HG02642 (cell line): ENCODE results near the gene TBXAS1.

ENCODE experiments used
- ATAC-seq: cut with Tn5 transposase; IDR thresholded peaks from one replicate; pipeline ENCODE4 v1.9.1; 2021; ENCODE audit warnings: mild to moderate bottlenecking; ENCODE audit not compliant: unreplicated experiment, poor library complexity

Gene TBXAS1

GRCh38 chr7:140034421-140034820 is 205.4 kb downstream of the TBXAS1 start:
- ATAC-seq: no peak

- ATAC-seq: no peak
Measured at GRCh38 chr7:140035400-140036223, 206.5 kb downstream of the TBXAS1 start.

- ATAC-seq: peak; percentile 56
Measured at GRCh38 chr7:140036224-140036962, 207.3 kb downstream of the TBXAS1 start.

GRCh38 chr7:140039066-140039465 is 210.0 kb downstream of the TBXAS1 start:
- no peak for ATAC-seq

- no peak for ATAC-seq
Measured at GRCh38 chr7:140039896-140040295, 210.8 kb downstream of the TBXAS1 start.

- no peak for ATAC-seq
Measured at GRCh38 chr7:140041659-140042385, 212.8 kb downstream of the TBXAS1 start.

- no peak for ATAC-seq
Measured at GRCh38 chr7:140042386-140042670, 213.3 kb downstream of the TBXAS1 start.

- no peak for ATAC-seq
Measured at GRCh38 chr7:140044251-140044650, 215.2 kb downstream of the TBXAS1 start.

- no peak for ATAC-seq
Measured at GRCh38 chr7:140045697-140046096, 216.6 kb downstream of the TBXAS1 start.

GRCh38 chr7:140047197-140047596 is 218.1 kb downstream of the TBXAS1 start:
- ATAC-seq: no peak

GRCh38 chr7:140048138-140048537 is 219.1 kb downstream of the TBXAS1 start:
- no peak for ATAC-seq

GRCh38 chr7:140048989-140049338 is 219.9 kb downstream of the TBXAS1 start:
- no peak for ATAC-seq

- no peak for ATAC-seq
Measured at GRCh38 chr7:140049339-140050024, 220.4 kb downstream of the TBXAS1 start.

- ATAC-seq: no peak
Measured at GRCh38 chr7:140050100-140050499, 221.0 kb downstream of the TBXAS1 start.

GRCh38 chr7:140051820-140052219 is 222.8 kb downstream of the TBXAS1 start:
- ATAC-seq: no peak

GRCh38 chr7:140053812-140054539 is 224.9 kb downstream of the TBXAS1 start:
- peak; percentile 83 for ATAC-seq

- no peak for ATAC-seq
Measured at GRCh38 chr7:140054751-140055150, 225.7 kb downstream of the TBXAS1 start.

- ATAC-seq: no peak
Measured at GRCh38 chr7:140055833-140056232, 226.8 kb downstream of the TBXAS1 start.

GRCh38 chr7:140056431-140057142 is 227.5 kb downstream of the TBXAS1 start:
- ATAC-seq: no peak
